KOPT-K1 (cell line): ENCODE measurements around the gene RSAD1.
"Not testable (repeated sequence)": the region's sequence is repeated elsewhere in the genome, so short reads cannot be mapped to it uniquely, and the experiment has no call there.

Source experiments
- H3K27ac ChIP-seq: fragments of 200-600 bp; sonication (generic); 2 replicates; pipeline ENCODE4 v1.5.1; 2016; ENCODE audit warnings: antibody characterized with exemption, mild to moderate bottlenecking, low read depth, low read length; ENCODE audit not compliant: poor library complexity, severe bottlenecking
- H3K36me3 ChIP-seq: fragments of 200-600 bp; sonication (generic); 2 replicates; pipeline ENCODE4 v1.5.1; 2017; ENCODE audit warnings: antibody characterized with exemption, mild to moderate bottlenecking, low read length, moderate library complexity; ENCODE audit not compliant: insufficient read depth
- H3K9me3 ChIP-seq: fragments of 200-600 bp; sonication (generic); 2 replicates; pipeline ENCODE4 v1.5.1; 2017; ENCODE audit warnings: antibody characterized with exemption, low read length, mild to moderate bottlenecking; ENCODE audit not compliant: insufficient read depth, poor library complexity, severe bottlenecking

RSAD1 gene

GRCh38 chr17:50465635-50466034, 13.0 kb upstream of the RSAD1 start:
- Histone ChIP-seq H3K36me3 (no peaks in the 10 kb centered on the region; the same call in 1 of the 2 replicates), H3K9me3 (no peaks in the 10 kb centered on the region), H3K27ac (no peak overlapping the region)

GRCh38 chr17:50466371-50467113, 12.1 kb upstream of the RSAD1 start:
- Histone ChIP-seq H3K9me3 (no peaks in the 10 kb centered on the region), H3K27ac (no peak overlapping the region), H3K36me3 (no peaks in the 10 kb centered on the region; the same call in 1 of the 2 replicates)

GRCh38 chr17:50467114-50467854, 11.4 kb upstream of the RSAD1 start:
- H3K36me3 ChIP-seq: no peaks in the 10 kb centered on the region; the same call in 1 of the 2 replicates
- H3K27ac ChIP-seq: no peak overlapping the region
- no peaks in the 10 kb centered on the region for H3K9me3 ChIP-seq

GRCh38 chr17:50467855-50468303, 10.8 kb upstream of the RSAD1 start:
- no peak overlapping the region for H3K27ac ChIP-seq
- H3K9me3 ChIP-seq: no peaks in the 10 kb centered on the region
- no peaks in the 10 kb centered on the region; the same call in 1 of the 2 replicates for H3K36me3 ChIP-seq

- no peaks in the 10 kb centered on the region for H3K9me3 ChIP-seq
- H3K36me3 ChIP-seq: no peaks in the 10 kb centered on the region; the same call in 1 of the 2 replicates
- no peak within 1 kb of the TSS for H3K27ac ChIP-seq
These were observed 10.1 kb upstream of the RSAD1 start, which contains the start of gene CHAD for GRCh38 chr17:50468304-50469207. Gene CHAD (minus strand): TSS chr17:50468880. CDS start chr17:50468813, 67 bp downstream.

- H3K36me3 ChIP-seq: no peaks in the 10 kb centered on the region; the same call in 1 of the 2 replicates
- H3K9me3 ChIP-seq: no peaks in the 10 kb centered on the region
- no peak overlapping the region for H3K27ac ChIP-seq
These were observed 9.5 kb upstream of the RSAD1 start for GRCh38 chr17:50469208-50469605.

- Histone ChIP-seq H3K9me3 (no peaks in the 10 kb centered on the region), H3K36me3 (no peaks in the 10 kb centered on the region; the same call in 1 of the 2 replicates), H3K27ac (no peak overlapping the region)
These were observed 8.9 kb upstream of the RSAD1 start for GRCh38 chr17:50469671-50470305.

- no peak overlapping the region for H3K27ac ChIP-seq
- no peaks in the 10 kb centered on the region for H3K9me3 ChIP-seq
- no peaks in the 10 kb centered on the region; the same call in 1 of the 2 replicates for H3K36me3 ChIP-seq
These were observed 8.2 kb upstream of the RSAD1 start for GRCh38 chr17:50470426-50470825.

GRCh38 chr17:50471009-50471905, 7.4 kb upstream of the RSAD1 start:
- H3K27ac ChIP-seq: no peak overlapping the region

GRCh38 chr17:50472286-50472685, 6.4 kb upstream of the RSAD1 start:
- no peak overlapping the region for H3K27ac ChIP-seq
- no peaks in the 10 kb centered on the region; the same call in 1 of the 2 replicates for H3K36me3 ChIP-seq
- no peaks in the 10 kb centered on the region for H3K9me3 ChIP-seq

More at GRCh38 chr17:50471009-50471905, 7.4 kb upstream of the RSAD1 start:
- Histone ChIP-seq H3K36me3 (no peaks in the 10 kb centered on the region; the same call in 1 of the 2 replicates), H3K9me3 (no peaks in the 10 kb centered on the region)

- H3K9me3 ChIP-seq, H3K27ac ChIP-seq, H3K36me3 ChIP-seq: not testable (repeated sequence)
These were observed 5.9 kb upstream of the RSAD1 start for GRCh38 chr17:50472761-50473161.

- Histone ChIP-seq H3K36me3 (no peaks in the 10 kb centered on the region; the same call in 1 of the 2 replicates), H3K27ac (no peak overlapping the region), H3K9me3 (no peaks in the 10 kb centered on the region)
These were observed 4.8 kb upstream of the RSAD1 start for GRCh38 chr17:50473901-50474300.

- H3K27ac ChIP-seq: no peak overlapping the region
- H3K36me3 ChIP-seq: no peaks in the 10 kb centered on the region; the same call in 1 of the 2 replicates
- no peaks in the 10 kb centered on the region for H3K9me3 ChIP-seq
These were observed 4.1 kb upstream of the RSAD1 start for GRCh38 chr17:50474523-50474922.
